Kidney (tissue), 14 donors: ENCODE measurements around the gene TTI1. TPM values are rescaled to one million over a fixed set of nuclear protein-coding genes. Genes with fewer than 3 reads are reported as not detected.

Experiments
- DNase-seq, 5 donors: peaks; one replicate each; pipeline ENCODE4 v3.0.0-alpha.2; 2013 to 2020
- FAIRE-seq: peaks from 2 replicates; lab custom pipeline; 2012; peaks lifted over from hg19 to GRCh38; lab: Jason Lieb, UNC
- H3K27ac ChIP-seq, 2 donors: one replicate each; pipeline ENCODE4 v1.7.0; 2013; ENCODE audit warnings: low read depth in 2 of 2, low read length in 2 of 2, inconsistent platforms in 1 of 2
- H3K27me3 ChIP-seq: one replicate; pipeline ENCODE4 v1.7.1; 2013; ENCODE audit warnings: low read length, inconsistent platforms; ENCODE audit not compliant: control insufficient read depth, insufficient read depth
- H3K36me3 ChIP-seq, 3 donors: one replicate each; pipeline versions ENCODE4 v1.7.0 to v1.7.1; 2013; ENCODE audit warnings: low read length in 3 of 3, control low read depth in 1 of 3, inconsistent platforms in 1 of 3; ENCODE audit not compliant: insufficient read depth in 3 of 3, control insufficient read depth in 2 of 3
- H3K4me1 ChIP-seq, 3 donors: one replicate each; pipeline versions ENCODE4 v1.7.0 to v1.7.1; 2013; ENCODE audit warnings: low read length in 3 of 3, inconsistent platforms in 1 of 3, low read depth in 1 of 3; ENCODE audit not compliant: control insufficient read depth in 2 of 3, insufficient read depth in 2 of 3
- H3K4me3 ChIP-seq, 3 donors: one replicate each; pipeline versions ENCODE4 v1.7.0 to v1.8.1; 2013; ENCODE audit warnings: low read length in 3 of 3, control low read depth in 1 of 3, inconsistent platforms in 1 of 3
- H3K9ac ChIP-seq, 3 donors: one replicate each; pipeline versions ENCODE4 v1.7.0 to v1.7.1; 2013; ENCODE audit warnings: low read length in 3 of 3, control low read depth in 1 of 3, inconsistent platforms in 1 of 3
- H3K9me3 ChIP-seq, 3 donors: one replicate each; pipeline versions ENCODE4 v1.7.0 to v1.7.1; 2013; ENCODE audit warnings: low read length in 3 of 3, control low read depth in 1 of 3, inconsistent platforms in 1 of 3; ENCODE audit not compliant: control insufficient read depth in 2 of 3, insufficient read depth in 1 of 3
- intact Hi-C: fragments of 100-400 bp; cut with DNase I; formaldehyde crosslinking; loops from one replicate; pipeline ENCODE4 v1.11.1; 2022
- polyA plus RNA-seq: library from polyadenylated mRNA; stranded (reverse); fragments of 350-450 nt; fragmentation: Illumina TruSeq; extraction: RNeasy Lipid Tissue Mini Kit (QIAGEN cat#74804); gene quantifications from one replicate; pipeline ENCODE4 v1.2.3, GENCODE V29; 2014; ENCODE audit warnings: low read depth, low replicate concordance; ENCODE audit not compliant: insufficient read depth
- total RNA-seq: library from RNA; stranded (reverse); fragmentation: NEBNext Ultra II Directional; extraction: Animal tissue kit (Norgen Biotek cat#: 25700); gene quantifications from one replicate; pipeline ENCODE4 v1.2.1, GENCODE V29; 2021
- TF ChIP-seq, protein P1 (sequence below): IDR thresholded peaks from 3 replicates; pipeline ENCODE4 v1.5.1; 2012; ENCODE audit warnings: mild to moderate bottlenecking, moderate library complexity, borderline replicate concordance; ENCODE audit not compliant: insufficient read depth; ENCODE audit errors: extremely low read depth
- donor health status: control.
- donor health status: control.
- donor health status: control.
- donor health status: control.
- donor health status: control.
- donor health status: DM: yes; HTN: yes; CAD: no.
- donor health status: Normal renal cell carcinoma (clear cell type).

The TTI1 gene
- total and polyA plus RNA-seq, 2 donors from 2014 or later = 8.6 to 19.5 TPM

DNA sequence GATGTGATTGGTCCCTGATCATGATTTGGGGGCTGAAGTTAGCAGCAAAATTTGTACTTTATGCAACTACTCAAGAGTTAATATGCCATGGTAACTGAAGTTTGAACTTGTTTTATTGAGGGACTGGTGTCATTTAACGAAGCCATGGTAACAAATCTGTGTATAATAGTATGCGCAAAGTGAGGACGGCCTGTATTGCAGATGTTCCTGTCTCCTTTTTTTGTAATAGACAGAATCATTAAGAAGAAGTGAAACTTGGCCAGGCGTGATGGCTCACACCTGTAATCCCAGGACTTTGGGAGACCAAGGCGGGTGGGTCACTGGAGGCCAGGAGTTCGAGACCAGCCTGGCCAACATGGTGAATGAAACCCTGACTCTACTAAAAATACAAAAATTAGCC, 22.6 kb upstream of the TTI1 start:
- H3K9me3 ChIP-seq = no peaks in the 10 kb centered on the region
- H3K36me3 ChIP-seq = peaks cover 4 to 34% (median 18%) of the 10 kb centered on the region in 3 donors
- peaks cover 0 to 3% (median 0%) of the 10 kb centered on the region in 3 donors for H3K4me1 ChIP-seq
- TF ChIP-seq, protein P1, sequence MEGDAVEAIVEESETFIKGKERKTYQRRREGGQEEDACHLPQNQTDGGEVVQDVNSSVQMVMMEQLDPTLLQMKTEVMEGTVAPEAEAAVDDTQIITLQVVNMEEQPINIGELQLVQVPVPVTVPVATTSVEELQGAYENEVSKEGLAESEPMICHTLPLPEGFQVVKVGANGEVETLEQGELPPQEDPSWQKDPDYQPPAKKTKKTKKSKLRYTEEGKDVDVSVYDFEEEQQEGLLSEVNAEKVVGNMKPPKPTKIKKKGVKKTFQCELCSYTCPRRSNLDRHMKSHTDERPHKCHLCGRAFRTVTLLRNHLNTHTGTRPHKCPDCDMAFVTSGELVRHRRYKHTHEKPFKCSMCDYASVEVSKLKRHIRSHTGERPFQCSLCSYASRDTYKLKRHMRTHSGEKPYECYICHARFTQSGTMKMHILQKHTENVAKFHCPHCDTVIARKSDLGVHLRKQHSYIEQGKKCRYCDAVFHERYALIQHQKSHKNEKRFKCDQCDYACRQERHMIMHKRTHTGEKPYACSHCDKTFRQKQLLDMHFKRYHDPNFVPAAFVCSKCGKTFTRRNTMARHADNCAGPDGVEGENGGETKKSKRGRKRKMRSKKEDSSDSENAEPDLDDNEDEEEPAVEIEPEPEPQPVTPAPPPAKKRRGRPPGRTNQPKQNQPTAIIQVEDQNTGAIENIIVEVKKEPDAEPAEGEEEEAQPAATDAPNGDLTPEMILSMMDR = no peak
- H3K9ac ChIP-seq = no peak overlapping the region
- intact Hi-C loops = no loop called here
- H3K27me3 ChIP-seq = no peaks in the 10 kb centered on the region
- FAIRE-seq = no peak
- H3K27ac ChIP-seq = no peak overlapping the region
- no peak for DNase-seq
- no peak overlapping the region for H3K4me3 ChIP-seq

DNA sequence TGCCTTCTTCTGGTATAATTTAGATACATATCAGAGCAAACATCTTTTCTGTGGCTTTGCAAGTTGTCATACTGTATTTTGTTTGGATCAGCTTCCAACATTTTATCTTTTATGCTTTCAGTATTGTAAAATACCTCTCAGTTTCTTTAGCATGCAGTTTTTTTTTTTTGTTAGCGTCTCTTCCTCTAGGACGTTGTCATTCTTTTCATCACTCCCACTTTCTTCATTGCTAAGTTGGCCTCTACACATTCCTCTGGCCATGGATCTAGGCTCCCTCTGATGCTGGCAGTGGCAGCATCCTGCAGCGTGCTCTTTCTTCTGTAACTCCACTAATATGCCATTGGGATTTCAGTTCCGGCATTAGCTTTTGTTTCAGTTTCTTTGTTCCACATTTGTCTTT, 22.0 kb upstream of the TTI1 start:
- H3K27ac ChIP-seq = no peak overlapping the region
- no peaks in the 10 kb centered on the region for H3K9me3 ChIP-seq
- no peak overlapping the region for H3K9ac ChIP-seq
- peaks cover 4 to 32% (median 14%) of the 10 kb centered on the region in 3 donors for H3K36me3 ChIP-seq
- H3K4me3 ChIP-seq = no peak overlapping the region
- peaks cover 0 to 3% (median 0%) of the 10 kb centered on the region in 3 donors for H3K4me1 ChIP-seq
- TF ChIP-seq, protein P1 = no peak
- FAIRE-seq (no peak), DNase-seq (no peak)
- no peaks in the 10 kb centered on the region for H3K27me3 ChIP-seq
- intact Hi-C loops = no loop called here

- Histone ChIP-seq H3K9ac (no peak overlapping the region), H3K36me3 (peaks cover 6 to 32% (median 16%) of the 10 kb centered on the region in 3 donors), H3K4me1 (peaks cover 0 to 3% (median 0%) of the 10 kb centered on the region in 3 donors), H3K4me3 (no peak overlapping the region), H3K9me3 (no peaks in the 10 kb centered on the region), H3K27ac (no peak overlapping the region), H3K27me3 (no peaks in the 10 kb centered on the region)
- TF ChIP-seq, protein P1 = no peak
- FAIRE-seq (no peak), DNase-seq (no peak)
- intact Hi-C loops = no loop called here
These were observed 21.4 kb upstream of the TTI1 start for GRCh38 chr20:38054647-38055046.

- H3K9me3 ChIP-seq = no peaks in the 10 kb centered on the region
- no peak overlapping the region for H3K9ac ChIP-seq
- FAIRE-seq (no peak), DNase-seq (no peak)
- H3K36me3 ChIP-seq = peaks cover 5 to 24% (median 15%) of the 10 kb centered on the region in 3 donors
- H3K27ac ChIP-seq = no peak overlapping the region
- peaks cover 0 to 3% (median 0%) of the 10 kb centered on the region in 3 donors for H3K4me1 ChIP-seq
- TF ChIP-seq, protein P1 = no peak
- no peaks in the 10 kb centered on the region for H3K27me3 ChIP-seq
- intact Hi-C loops = no loop called here
- no peak overlapping the region for H3K4me3 ChIP-seq
These were observed 19.6 kb upstream of the TTI1 start for GRCh38 chr20:38052870-38053269.
